Measurements from ENCODE around the gene ELAC2.

DNA sequence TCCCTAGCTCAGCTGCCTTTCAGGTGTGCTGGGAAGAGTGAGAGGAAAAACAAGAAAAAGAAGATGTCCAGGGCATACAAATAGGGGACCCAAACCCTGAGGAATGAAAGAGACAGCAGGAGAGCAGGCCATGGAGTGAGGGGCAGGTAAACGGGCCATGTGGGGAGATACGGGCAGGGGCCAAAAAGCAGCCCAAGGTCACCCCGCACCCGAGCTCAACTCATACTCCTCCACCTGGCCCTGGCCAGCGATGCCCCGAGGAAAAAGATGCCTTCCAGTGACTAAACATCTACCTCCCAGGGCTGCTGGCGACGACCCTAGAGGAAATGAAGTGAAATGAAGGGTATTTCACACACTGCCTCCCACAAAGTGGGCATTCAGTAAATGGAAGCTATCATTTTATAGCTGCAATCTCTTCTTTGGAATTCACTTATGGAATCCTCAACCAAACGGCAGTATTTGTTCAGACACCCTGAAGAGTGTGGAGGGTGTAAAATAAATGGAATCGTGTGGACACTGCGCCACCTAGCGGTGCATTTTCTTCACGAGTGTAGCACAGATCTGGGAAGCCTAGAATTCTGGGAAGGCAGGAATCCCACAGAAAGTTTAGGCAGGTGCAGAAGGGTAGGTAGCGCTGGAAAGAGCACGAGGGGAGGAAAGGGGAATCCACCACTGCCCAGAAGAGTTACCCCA, 14.9 kb downstream of the ELAC2 start:
- TF ChIP-seq EP300 (IDR thresholded peaks at IDR 0.05; ENCODE audit: borderline replicate concordance), result no peak
- no peak for TF ChIP-seq NFIC (IDR thresholded peaks at IDR 0.05)

Measured in Ishikawa (cell line).